ENCODE data around the gene OR2A14.

DNA sequence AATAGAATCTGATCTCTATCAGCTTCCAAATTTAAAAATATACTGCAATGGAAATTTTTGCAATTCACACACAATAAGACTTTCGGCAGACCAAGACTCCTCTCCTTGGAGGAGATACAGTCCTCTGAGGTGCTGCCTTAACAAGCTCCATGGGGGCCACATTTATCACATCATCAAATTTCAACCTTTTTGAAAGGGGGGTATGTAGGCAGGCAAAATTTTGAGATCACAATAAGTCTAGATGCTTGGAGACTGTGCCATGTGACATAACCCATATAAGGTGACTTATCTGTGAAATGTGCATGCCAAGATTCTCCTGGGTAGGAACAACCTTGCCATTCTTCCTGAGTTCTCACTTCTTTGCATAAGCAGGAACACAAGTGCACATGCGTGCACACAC is 37.0 kb upstream of the OR2A14 start, which contains the start of gene OR2A12:
- TF ChIP-seq POLR2AphosphoS5 (IDR thresholded peaks at IDR 0.05; ENCODE audit: borderline replicate concordance, low read depth, low read length) (no peak), EZH2 (IDR thresholded peaks at IDR 0.05) (no peak), FOXP2 (optimal IDR thresholded peaks at IDR 0.05; ENCODE audit: control extremely low read depth, extremely low read length, insufficient read depth) (no peak)

All from SK-N-MC (cell line).